Left lung (tissue), 10 donors: ENCODE results near the gene RPS6KA2. TPM values are rescaled to one million over a fixed set of nuclear protein-coding genes. Genes with fewer than 3 reads are reported as not detected.

Experiments
- ATAC-seq: fragments of 200-7000 bp; cut with Tn5 transposase; one replicate; pipeline ENCODE4 v1.9.1; 2020; ENCODE audit warnings: moderate library complexity
- DNase-seq, 4 donors: peaks; one replicate each; pipeline ENCODE4 v3.0.0-alpha.2; 2013 to 2020
- H3K27ac ChIP-seq, 2 donors: fragments of 200-600 bp; sonication (generic) in 1 of 2; one replicate each; pipeline versions ENCODE4 v1.5.0 to v1.8.0; 2020 to 2021
- H3K27me3 ChIP-seq, 2 donors: fragments of 200-600 bp; sonication (generic) in 1 of 2; one replicate each; pipeline versions ENCODE4 v1.5.0 to v1.8.0; 2020 to 2021
- H3K36me3 ChIP-seq, 2 donors: fragments of 200-600 bp; sonication (generic) in 1 of 2; one replicate each; pipeline versions ENCODE4 v1.5.0 to v1.8.0; 2020 to 2021
- H3K4me1 ChIP-seq, 2 donors: fragments of 200-600 bp; one replicate each; pipeline ENCODE4 v1.8.0; 2021
- H3K4me3 ChIP-seq, 2 donors: fragments of 200-600 bp; sonication (generic) in 1 of 2; one replicate each; pipeline versions ENCODE4 v1.5.0 to v1.8.0; 2020 to 2021; ENCODE audit warnings: mild to moderate bottlenecking in 1 of 2
- H3K9me3 ChIP-seq, 2 donors: fragments of 200-600 bp; sonication (generic) in 1 of 2; one replicate each; pipeline versions ENCODE4 v1.5.0 to v1.8.0; 2020 to 2021
- intact Hi-C, 2 donors: fragments of 100-400 bp; cut with DNase I; formaldehyde crosslinking; loops; one replicate each; pipeline versions ENCODE4 v1.11.2 to v1.14.2; 2022
- polyA plus RNA-seq, 6 donors: library from polyadenylated mRNA; unstranded; fragments of 120-200 nt; gene quantifications; one replicate each; pipeline ENCODE4 v1.2.1, GENCODE V29; 2013; ENCODE audit not compliant: insufficient read length in 6 of 6
- total RNA-seq, 2 donors: library from RNA; stranded (reverse); fragmentation: NEBNext Ultra II Directional; extraction: Animal tissue kit (Norgen Biotek cat#: 25700); gene quantifications; one replicate each; pipeline ENCODE4 v1.2.1, GENCODE V29; 2021
- TF ChIP-seq, protein P1 (sequence below), 2 donors: fragments of 200-600 bp; sonication (generic) in 1 of 2; IDR thresholded peaks; one replicate each; pipeline versions ENCODE4 v1.5.0 to v1.8.0; 2021; ENCODE audit warnings: antibody characterized with exemption in 2 of 2
- donor health status: DM: no; HTN: yes; CAD: no.
- donor health status: DM: no; HTN: no; CAD: no.

RPS6KA2 gene
- total and polyA plus RNA-seq, 8 donors = 42.0 to 160 (median 48.0) TPM

DNA sequence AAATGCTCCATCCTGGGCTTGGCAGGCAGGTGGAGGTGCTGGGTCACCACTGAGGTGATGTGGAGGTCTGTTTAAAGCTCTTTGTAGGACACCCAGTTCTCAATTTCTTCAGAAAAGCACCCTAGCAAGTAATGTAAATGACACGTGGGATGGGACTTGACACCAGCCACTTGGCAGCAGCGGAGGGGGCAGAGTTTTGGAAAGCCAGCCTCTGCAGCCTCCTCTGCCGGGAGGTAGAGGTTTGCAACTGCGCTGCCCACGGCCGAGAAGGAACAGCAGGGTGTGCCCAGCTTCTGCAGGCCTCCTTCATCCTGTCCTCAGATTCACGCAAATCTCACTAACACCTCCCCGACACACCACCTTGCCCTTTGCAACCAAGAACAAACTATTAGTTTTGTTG is 117.9 kb downstream of the RPS6KA2 start:
- no peaks in the 10 kb centered on the region for H3K27me3 ChIP-seq
- peaks cover 0 to 66% of the 10 kb centered on the region in 2 donors for H3K36me3 ChIP-seq
- intact Hi-C loops = no loop called here
- H3K27ac ChIP-seq = no peak overlapping the region
- ATAC-seq (no peak), DNase-seq (no peak)
- no peak overlapping the region for H3K4me3 ChIP-seq
- TF ChIP-seq, protein P1, sequence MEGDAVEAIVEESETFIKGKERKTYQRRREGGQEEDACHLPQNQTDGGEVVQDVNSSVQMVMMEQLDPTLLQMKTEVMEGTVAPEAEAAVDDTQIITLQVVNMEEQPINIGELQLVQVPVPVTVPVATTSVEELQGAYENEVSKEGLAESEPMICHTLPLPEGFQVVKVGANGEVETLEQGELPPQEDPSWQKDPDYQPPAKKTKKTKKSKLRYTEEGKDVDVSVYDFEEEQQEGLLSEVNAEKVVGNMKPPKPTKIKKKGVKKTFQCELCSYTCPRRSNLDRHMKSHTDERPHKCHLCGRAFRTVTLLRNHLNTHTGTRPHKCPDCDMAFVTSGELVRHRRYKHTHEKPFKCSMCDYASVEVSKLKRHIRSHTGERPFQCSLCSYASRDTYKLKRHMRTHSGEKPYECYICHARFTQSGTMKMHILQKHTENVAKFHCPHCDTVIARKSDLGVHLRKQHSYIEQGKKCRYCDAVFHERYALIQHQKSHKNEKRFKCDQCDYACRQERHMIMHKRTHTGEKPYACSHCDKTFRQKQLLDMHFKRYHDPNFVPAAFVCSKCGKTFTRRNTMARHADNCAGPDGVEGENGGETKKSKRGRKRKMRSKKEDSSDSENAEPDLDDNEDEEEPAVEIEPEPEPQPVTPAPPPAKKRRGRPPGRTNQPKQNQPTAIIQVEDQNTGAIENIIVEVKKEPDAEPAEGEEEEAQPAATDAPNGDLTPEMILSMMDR (IDR thresholded peaks at IDR 0.05) = no peak
- H3K4me1 ChIP-seq = peaks cover 0 to under 1% of the 10 kb centered on the region in 2 donors
- no peaks in the 10 kb centered on the region for H3K9me3 ChIP-seq

DNA sequence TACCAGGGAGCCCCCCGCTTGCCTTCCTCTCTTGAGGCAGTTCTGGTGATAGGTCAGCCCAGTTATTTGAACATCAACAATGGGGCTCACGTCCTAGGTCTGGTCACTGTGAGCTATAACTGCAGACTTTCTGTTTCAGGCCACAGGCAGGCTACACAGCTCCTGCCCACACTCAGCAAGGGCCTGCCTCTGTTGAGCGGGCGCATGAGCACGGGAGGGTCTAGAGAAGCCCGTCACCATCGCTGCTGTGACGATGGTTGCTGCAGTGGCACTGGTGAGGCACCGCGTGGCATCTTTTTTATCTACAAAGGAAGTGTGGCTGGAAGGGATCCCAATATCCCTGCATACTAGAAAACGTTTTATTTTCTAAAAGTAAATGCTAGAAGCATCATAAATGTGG is 118.3 kb downstream of the RPS6KA2 start:
- Histone ChIP-seq H3K36me3 (peaks cover 0 to 69% of the 10 kb centered on the region in 2 donors), H3K4me1 (no peaks in the 10 kb centered on the region), H3K27me3 (no peaks in the 10 kb centered on the region), H3K27ac (no peak overlapping the region), H3K4me3 (no peak overlapping the region), H3K9me3 (no peaks in the 10 kb centered on the region)
- intact Hi-C loops = no loop called here
- TF ChIP-seq, protein P1 (IDR thresholded peaks at IDR 0.05) = no peak
- no peak for ATAC-seq
- no peak for DNase-seq

DNA sequence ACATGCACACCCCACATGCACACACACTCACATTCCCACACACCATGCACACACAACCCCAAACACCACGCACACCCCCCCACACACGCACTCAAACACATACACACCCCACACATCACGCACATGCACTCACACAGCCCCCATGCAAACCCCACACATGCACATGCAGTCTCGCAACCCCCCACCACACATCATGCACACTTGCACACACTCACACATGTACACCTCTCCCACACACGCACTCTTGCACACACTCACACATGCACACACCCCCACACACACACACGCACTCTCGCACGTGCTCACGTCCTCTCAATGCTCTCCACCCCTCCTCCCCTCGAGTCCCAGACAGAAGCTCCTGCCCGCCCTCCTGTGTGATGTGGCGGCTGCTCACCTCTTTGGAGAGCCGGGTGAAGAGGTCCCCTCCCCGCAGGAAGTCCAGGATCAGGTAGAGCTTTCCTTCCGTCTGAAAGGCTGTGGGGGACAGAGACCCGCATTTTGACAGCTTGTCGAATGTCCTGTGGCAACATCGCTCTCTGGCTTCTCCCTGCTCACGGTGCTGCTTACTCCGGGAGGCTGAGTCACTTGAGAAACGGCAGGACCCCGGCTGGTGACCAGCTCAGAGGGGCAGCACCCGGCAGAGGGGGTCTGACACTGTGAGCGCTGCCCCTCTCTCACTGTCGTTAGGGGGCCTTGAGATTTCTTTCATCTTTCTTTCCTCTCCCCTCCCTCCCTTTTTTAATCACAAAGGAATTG is 119.1 kb downstream of the RPS6KA2 start:
- TF ChIP-seq, protein P1 (IDR thresholded peaks at IDR 0.05) = no peak
- H3K4me3 ChIP-seq = no peak overlapping the region
- H3K9me3 ChIP-seq = no peaks in the 10 kb centered on the region
- intact Hi-C loops = no loop called here
- H3K4me1 ChIP-seq = no peaks in the 10 kb centered on the region
- no peak for ATAC-seq
- H3K27me3 ChIP-seq = no peaks in the 10 kb centered on the region
- DNase-seq = no peak
- H3K27ac ChIP-seq = no peak overlapping the region
- peaks cover 0 to 76% of the 10 kb centered on the region in 2 donors for H3K36me3 ChIP-seq

DNA sequence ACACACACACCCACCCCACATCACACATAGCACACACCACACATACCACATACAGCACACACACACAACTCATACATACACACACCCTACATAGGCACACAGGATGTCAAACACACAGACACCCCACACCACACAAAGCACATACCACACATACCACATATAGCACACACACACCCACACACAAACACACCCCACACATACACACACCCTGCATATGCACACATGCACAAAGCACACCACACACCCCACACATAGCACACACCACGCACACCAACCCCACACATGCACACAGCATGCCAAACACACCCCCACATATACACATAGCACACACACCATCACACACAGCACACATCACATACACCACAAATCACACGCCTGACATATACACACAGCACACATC is 119.7 kb downstream of the RPS6KA2 start:
- TF ChIP-seq, protein P1 (IDR thresholded peaks at IDR 0.05) = no peak
- peaks cover 0 to 82% of the 10 kb centered on the region in 2 donors for H3K36me3 ChIP-seq
- no peaks in the 10 kb centered on the region for H3K9me3 ChIP-seq
- no peaks in the 10 kb centered on the region for H3K27me3 ChIP-seq
- H3K27ac ChIP-seq = no peak overlapping the region
- intact Hi-C loops = no loop called here
- no peaks in the 10 kb centered on the region for H3K4me1 ChIP-seq
- ATAC-seq (no peak), DNase-seq (no peak)
- H3K4me3 ChIP-seq = no peak overlapping the region

DNA sequence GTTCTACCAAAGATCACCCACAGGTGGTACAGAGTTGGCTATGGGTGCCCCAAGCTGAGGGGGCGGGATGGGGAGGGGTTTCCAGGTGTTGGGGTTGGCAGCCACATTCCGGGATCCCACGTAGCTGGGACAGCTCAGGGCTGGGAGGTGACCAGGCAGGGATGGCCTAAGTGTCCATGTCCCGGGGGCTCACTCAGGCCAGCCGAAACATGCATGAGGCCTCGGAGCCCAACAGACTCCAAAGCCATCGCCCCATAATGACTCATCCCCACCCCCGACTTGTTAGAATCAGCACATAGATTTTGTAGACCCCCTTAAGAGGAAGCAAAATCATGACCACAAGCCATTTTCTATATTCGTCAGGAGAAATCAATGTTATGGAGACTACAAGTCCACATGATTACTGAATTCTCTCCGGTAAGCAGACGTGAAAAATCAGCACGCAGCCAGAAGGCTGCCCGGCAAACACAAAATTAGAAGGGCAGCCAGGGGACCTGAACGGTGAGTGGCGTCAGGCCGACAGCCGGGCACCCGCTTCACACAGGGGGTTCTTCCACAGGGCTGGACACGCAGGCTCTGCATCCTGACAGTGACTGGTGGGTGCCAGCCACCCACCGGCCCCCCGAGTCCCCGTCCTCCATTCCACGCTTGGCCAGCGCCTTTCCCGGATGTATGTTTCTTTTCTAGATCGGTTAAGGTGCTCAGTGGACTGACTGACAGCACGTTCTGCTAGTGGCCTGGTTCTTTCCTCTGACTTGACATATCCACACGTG is 121.7 kb downstream of the RPS6KA2 start:
- no peaks in the 10 kb centered on the region for H3K27me3 ChIP-seq
- no peaks in the 10 kb centered on the region for H3K4me1 ChIP-seq

More for the DNA sequence above, 121.7 kb downstream of the RPS6KA2 start:
- H3K36me3 ChIP-seq = peaks cover 0 to 91% of the 10 kb centered on the region in 2 donors
- intact Hi-C loops = no loop called here
- H3K27ac ChIP-seq = no peak overlapping the region
- ATAC-seq (no peak), DNase-seq (no peak)
- TF ChIP-seq, protein P1 (IDR thresholded peaks at IDR 0.05) = no peak
- no peaks in the 10 kb centered on the region for H3K9me3 ChIP-seq
- no peak overlapping the region for H3K4me3 ChIP-seq
